ENCODE measurements around the gene NKAIN4. TPM values are rescaled to one million over a fixed set of nuclear protein-coding genes. Genes with fewer than 3 reads are reported as not detected.

NKAIN4 gene
- total and polyA plus RNA-seq, 8 donors = 1.1 to 18.1 (median 7.8) TPM; not detected in 1

GRCh38 chr20:63212792-63213191 lies 41.5 kb downstream of the NKAIN4 start:
- Histone ChIP-seq H3K36me3 (peaks cover 0 to 62% of the 10 kb centered on the region in 2 donors), H3K9me3 (no peaks in the 10 kb centered on the region), H3K4me1 (peaks cover 20 to 55% of the 10 kb centered on the region in 2 donors), H3K27ac (no peak overlapping the region), H3K4me3 (no peak overlapping the region), H3K27me3 (no peaks in the 10 kb centered on the region)
- intact Hi-C loops (cut with DNase I) = no loop called here
- no peak for DNase-seq
- TF ChIP-seq, protein P1, sequence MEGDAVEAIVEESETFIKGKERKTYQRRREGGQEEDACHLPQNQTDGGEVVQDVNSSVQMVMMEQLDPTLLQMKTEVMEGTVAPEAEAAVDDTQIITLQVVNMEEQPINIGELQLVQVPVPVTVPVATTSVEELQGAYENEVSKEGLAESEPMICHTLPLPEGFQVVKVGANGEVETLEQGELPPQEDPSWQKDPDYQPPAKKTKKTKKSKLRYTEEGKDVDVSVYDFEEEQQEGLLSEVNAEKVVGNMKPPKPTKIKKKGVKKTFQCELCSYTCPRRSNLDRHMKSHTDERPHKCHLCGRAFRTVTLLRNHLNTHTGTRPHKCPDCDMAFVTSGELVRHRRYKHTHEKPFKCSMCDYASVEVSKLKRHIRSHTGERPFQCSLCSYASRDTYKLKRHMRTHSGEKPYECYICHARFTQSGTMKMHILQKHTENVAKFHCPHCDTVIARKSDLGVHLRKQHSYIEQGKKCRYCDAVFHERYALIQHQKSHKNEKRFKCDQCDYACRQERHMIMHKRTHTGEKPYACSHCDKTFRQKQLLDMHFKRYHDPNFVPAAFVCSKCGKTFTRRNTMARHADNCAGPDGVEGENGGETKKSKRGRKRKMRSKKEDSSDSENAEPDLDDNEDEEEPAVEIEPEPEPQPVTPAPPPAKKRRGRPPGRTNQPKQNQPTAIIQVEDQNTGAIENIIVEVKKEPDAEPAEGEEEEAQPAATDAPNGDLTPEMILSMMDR (IDR thresholded peaks at IDR 0.05) = no peak
- no peak for ATAC-seq

GRCh38 chr20:63212393-63212730 lies 41.9 kb downstream of the NKAIN4 start:
- H3K27me3 ChIP-seq = no peaks in the 10 kb centered on the region
- H3K4me3 ChIP-seq = no peak overlapping the region
- TF ChIP-seq, protein P1 (IDR thresholded peaks at IDR 0.05) = no peak
- no peak overlapping the region for H3K27ac ChIP-seq
- DNase-seq (no peak), ATAC-seq (no peak)
- intact Hi-C loops (cut with DNase I) = no loop called here
- peaks cover 0 to 67% of the 10 kb centered on the region in 2 donors for H3K36me3 ChIP-seq
- peaks cover 20 to 55% of the 10 kb centered on the region in 2 donors for H3K4me1 ChIP-seq
- no peaks in the 10 kb centered on the region for H3K9me3 ChIP-seq

- no peaks in the 10 kb centered on the region for H3K9me3 ChIP-seq
- no peak for ATAC-seq
- no peak overlapping the region for H3K4me3 ChIP-seq
- H3K27me3 ChIP-seq = no peaks in the 10 kb centered on the region
- DNase-seq = no peak
- no peak overlapping the region for H3K27ac ChIP-seq
- intact Hi-C loops (cut with DNase I) = no loop called here
- H3K4me1 ChIP-seq = peaks cover 13 to 43% of the 10 kb centered on the region in 2 donors
- peaks cover 0 to 88% of the 10 kb centered on the region in 2 donors for H3K36me3 ChIP-seq
- TF ChIP-seq, protein P1 (IDR thresholded peaks at IDR 0.05) = no peak
Observed at GRCh38 chr20:63210011-63210605, 44.2 kb downstream of the NKAIN4 start.

GRCh38 chr20:63208346-63208909 lies 45.8 kb downstream of the NKAIN4 start:
- Histone ChIP-seq H3K27ac (no peak overlapping the region), H3K9me3 (no peaks in the 10 kb centered on the region), H3K4me3 (no peak overlapping the region), H3K27me3 (no peaks in the 10 kb centered on the region), H3K36me3 (peaks cover 0 to 97% of the 10 kb centered on the region in 2 donors), H3K4me1 (peaks cover 0 to 27% of the 10 kb centered on the region in 2 donors)
- TF ChIP-seq, protein P1 (IDR thresholded peaks at IDR 0.05) = no peak
- ATAC-seq (no peak), DNase-seq (peak in 1 of 4 donors; percentile 22)
- intact Hi-C loops (cut with DNase I) = no loop called here

DNA sequence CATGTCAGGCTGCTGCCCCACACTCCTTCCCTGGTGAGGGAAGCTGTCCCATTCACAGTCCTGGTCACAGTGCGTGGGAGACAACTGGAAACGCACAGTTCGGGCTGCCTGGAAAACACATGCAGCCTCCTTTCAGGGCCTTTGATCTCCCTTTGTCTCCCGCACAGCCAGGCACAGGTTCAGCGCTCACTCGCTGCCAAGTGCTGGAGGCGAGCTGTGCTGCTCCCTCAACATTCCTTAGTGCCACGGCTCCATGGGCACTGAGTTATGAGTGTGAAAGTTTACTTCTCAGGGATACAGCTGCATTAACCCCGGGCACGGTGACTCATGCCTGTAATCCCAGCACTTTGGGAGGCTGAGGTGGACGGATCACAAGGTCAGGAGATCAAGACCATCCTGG lies 47.4 kb downstream of the NKAIN4 start:
- no peak for ATAC-seq
- H3K27me3 ChIP-seq = no peaks in the 10 kb centered on the region

More for the DNA sequence above, 47.4 kb downstream of the NKAIN4 start:
- no peaks in the 10 kb centered on the region for H3K9me3 ChIP-seq
- no peak overlapping the region for H3K4me3 ChIP-seq
- peaks cover 0 to 11% of the 10 kb centered on the region in 2 donors for H3K4me1 ChIP-seq
- peaks cover 0 to 97% of the 10 kb centered on the region in 2 donors for H3K36me3 ChIP-seq
- intact Hi-C loops (cut with DNase I) = no loop called here
- H3K27ac ChIP-seq = no peak overlapping the region
- peak in 1 of 4 donors; percentile 33 for DNase-seq
- TF ChIP-seq, protein P1 (IDR thresholded peaks at IDR 0.05) = no peak
